Heart right ventricle (tissue), 16 donors: ENCODE results near the gene MRPL12. TPM values are rescaled to one million over a fixed set of nuclear protein-coding genes. Genes with fewer than 3 reads are reported as not detected.

Source experiments
- ATAC-seq, 8 donors: fragments of 200-7000 bp; cut with Tn5 transposase; one replicate each; pipeline ENCODE4 v1.9.1; 2020; ENCODE audit warnings: mild to moderate bottlenecking in 8 of 8, moderate library complexity in 8 of 8, moderate number of reproducible peaks in 1 of 8
- DNase-seq, 2 donors: peaks; one replicate each; pipeline ENCODE4 v3.0.0-alpha.2; 2020
- H3K27ac ChIP-seq, 10 donors: fragments of 200-600 bp; sonication (generic) in 2 of 10; one replicate each; pipeline versions ENCODE4 v1.5.0 to v1.8.0; 2020 to 2022; ENCODE audit warnings: mild to moderate bottlenecking in 3 of 10
- H3K27me3 ChIP-seq, 7 donors: fragments of 200-600 bp; one replicate each; pipeline ENCODE4 v1.8.0; 2021 to 2022; ENCODE audit warnings: mild to moderate bottlenecking in 2 of 7
- H3K36me3 ChIP-seq, 9 donors: fragments of 200-600 bp; sonication (generic) in 1 of 9; one replicate each; pipeline versions ENCODE4 v1.5.0 to v1.8.0; 2020 to 2022; ENCODE audit warnings: mild to moderate bottlenecking in 2 of 9
- H3K4me1 ChIP-seq, 9 donors: fragments of 200-600 bp; sonication (generic) in 1 of 9; one replicate each; pipeline versions ENCODE4 v1.5.0 to v1.8.0; 2020 to 2022; ENCODE audit warnings: mild to moderate bottlenecking in 4 of 9
- H3K4me3 ChIP-seq, 10 donors: fragments of 200-600 bp; sonication (generic) in 2 of 10; one replicate each; pipeline versions ENCODE4 v1.5.0 to v1.8.0; 2020 to 2022; ENCODE audit warnings: mild to moderate bottlenecking in 7 of 10, moderate library complexity in 2 of 10
- H3K9me3 ChIP-seq, 11 donors: fragments of 200-600 bp in 10 of 11; sonication (generic) in 2 of 11; one replicate each; pipeline versions ENCODE4 v1.5.0 to v1.8.0; 2013 to 2022; ENCODE audit warnings: mild to moderate bottlenecking in 2 of 11, control low read depth in 1 of 11, moderate library complexity in 1 of 11
- CTCF ChIP-seq, 9 donors: fragments of 200-600 bp; sonication (generic) in 2 of 9; IDR thresholded peaks; one replicate each; pipeline versions ENCODE4 v1.5.0 to v1.8.0; 2021 to 2022; ENCODE audit warnings: antibody characterized with exemption in 9 of 9, mild to moderate bottlenecking in 5 of 9, moderate library complexity in 1 of 9
- WGBS, 2 donors: extraction: QIAGEN DNeasy Blood & Tissue Kit; methylation state at CpG; one replicate each; pipeline ENCODE4 v1.1.7; 2013; ENCODE audit warnings: inconsistent platforms in 1 of 2; 5-methylcytosine and 5-hydroxymethylcytosine counted together
- intact Hi-C, 10 donors: fragments of 100-400 bp; cut with DNase I; formaldehyde crosslinking; loops; one replicate each; pipeline versions ENCODE4 v1.11.1 to v1.14.2; 2022
- polyA plus RNA-seq, 2 donors: library from polyadenylated mRNA; stranded (reverse); fragments of 200-250 nt; gene quantifications; one replicate each; pipeline ENCODE4 v1.2.3, GENCODE V29; 2013
- total RNA-seq, 10 donors: library from RNA; stranded (reverse); fragmentation: NEBNext Ultra II Directional in 3 of 10; extraction: Animal tissue kit (Norgen Biotek cat#: 25700) in 3 of 10; gene quantifications; one replicate each; pipeline versions ENCODE4 v1.2.1 to v1.2.4, GENCODE V29; 2021 to 2023
- donor health status: Arrhythmogenic right ventricular cardiomyopathy.
- donor health status: ischemic (EF 13 %, LVEDD 7.1; RV severe dilation, severe dysfunction).
- donor health status: healthy with polysubstance abuse.
- donor health status: DM: no; HTN: yes; CAD: no.
- donor health status: DM: no; HTN: no; CAD: no.
- donor health status: ischemic (EF 25% LVEDD 6.9; RV normal size, moderate dysfunction).
- donor health status: ischemic (EF 25% LVEDD 5.7; RV mildly dilated, moderate dysfunction).
- donor health status: healthy.
- donor health status: DM: yes; HTN: yes; CAD: no.
- donor health status: Ischemic cardiomyopathy.
- donor health status: ischemic (EF 35%, LVEDD 5.7; RV mildly dilated, moderate dysfunction).
- donor health status: nonischemic (EF 11% LVEDD 7.7; RV severe dilation, severe dysfunction).
- donor health status: DM: yes; HTN: yes; CAD: no.
- donor health status: PGD.
- donor health status: ischemic (EF 29% LVEDD 5.4; RV normal size, mild dysfunction).
- donor health status: nonischemic (EF 23%, LVEDD 6.1; RV moderate dilation, normal function).

MRPL12 gene
- total and polyA plus RNA-seq, 12 donors, result 105 to 533 (median 135) TPM

- intact Hi-C loops, result loop anchor here in 1 of 10 donors (1.0 kb wide), 1 partner anchor 16 kb away; the partner anchor contains the start of genes CCDC137 and OXLD1
- ATAC-seq (no peak), DNase-seq (no peak)
- Histone ChIP-seq H3K4me1 (peaks cover 15 to 57% (median 32%) of the 10 kb centered on the region in 9 donors), H3K36me3 (peaks cover 0 to 41% (median 15%) of the 10 kb centered on the region in 9 donors), H3K4me3 (peak overlapping the region; percentile 64 to 100 (median 95)), H3K27ac (peak overlapping the region in 9 of 10 donors; percentile 56 to 96 (median 91)), H3K9me3 (no peaks in the 10 kb centered on the region), H3K27me3 (no peaks in the 10 kb centered on the region)
- TF ChIP-seq CTCF (IDR thresholded peaks at IDR 0.05), result no peak
- 34 to 40% methylated on average over 19 of the region's 19 CpGs for WGBS, 2 donors
These were observed 20.5 kb upstream of the MRPL12 start for GRCh38 chr17:81682565-81683207.

GRCh38 chr17:81683208-81683583 lies 20.0 kb upstream of the MRPL12 start:
- ATAC-seq, result peak in 7 of 8 donors; percentile 2 to 29 (median 16)
- peaks cover 15 to 57% (median 32%) of the 10 kb centered on the region in 9 donors for H3K4me1 ChIP-seq
- intact Hi-C loops, result loop anchor here in 1 of 10 donors (1.0 kb wide), 1 partner anchor 17 kb away; the partner anchor contains the start of genes CCDC137 and OXLD1

GRCh38 chr17:81683584-81684441 lies 19.4 kb upstream of the MRPL12 start, which contains the start of the genes ARL16 and HGS:
Gene ARL16, minus strand, starts transcription at chr17:81683797. Its CDS starts 44 bp downstream, at chr17:81683753.
Gene HGS, plus strand, starts transcription at chr17:81684011. Its CDS starts 56 bp downstream, at chr17:81684067.
- Histone ChIP-seq H3K27ac (peak within 1 kb of the TSS in 9 of 10 donors; percentile 74 to 96 (median 91)), H3K9me3 (no peaks in the 10 kb centered on the region), H3K36me3 (peaks cover 0 to 52% (median 25%) of the 10 kb centered on the region in 9 donors), H3K4me1 (peaks cover 15 to 57% (median 32%) of the 10 kb centered on the region in 9 donors), H3K4me3 (peak within 1 kb of the TSS; percentile 71 to 100 (median 95)), H3K27me3 (no peaks in the 10 kb centered on the region)
- DNase-seq (peak; percentile 98), ATAC-seq (peak; percentile 95 to 99 (median 99))
- 0 to 1% methylated on average over 97 to 112 of the region's 112 CpGs for WGBS, 2 donors
- TF ChIP-seq CTCF (IDR thresholded peaks at IDR 0.05), result no peak
- intact Hi-C loops, result loop anchor here in 1 of 10 donors (1.0 kb wide), 1 partner anchor 18 kb away; the partner anchor contains the start of genes CCDC137 and OXLD1

More at GRCh38 chr17:81683208-81683583, 20.0 kb upstream of the MRPL12 start:
- Histone ChIP-seq H3K27me3 (no peaks in the 10 kb centered on the region), H3K27ac (peak overlapping the region in 9 of 10 donors; percentile 56 to 96 (median 91)), H3K9me3 (no peaks in the 10 kb centered on the region), H3K36me3 (peaks cover 0 to 46% (median 19%) of the 10 kb centered on the region in 9 donors), H3K4me3 (peak overlapping the region; percentile 64 to 100 (median 95))
- TF ChIP-seq CTCF (IDR thresholded peaks at IDR 0.05), result no peak
- DNase-seq, result no peak
- 0 to 1% methylated on average over 37 of the region's 37 CpGs for whole genome bisulfite sequencing, 2 donors

- ATAC-seq (peak in 1 of 8 donors; percentile 39), DNase-seq (no peak)
- Histone ChIP-seq H3K36me3 (peaks cover 0 to 59% (median 31%) of the 10 kb centered on the region in 9 donors), H3K9me3 (no peaks in the 10 kb centered on the region), H3K27ac (peak overlapping the region in 9 of 10 donors; percentile 74 to 96 (median 91)), H3K27me3 (no peaks in the 10 kb centered on the region), H3K4me3 (peak overlapping the region; percentile 71 to 100 (median 95)), H3K4me1 (peaks cover 15 to 55% (median 32%) of the 10 kb centered on the region in 9 donors)
- TF ChIP-seq CTCF (IDR thresholded peaks at IDR 0.05), result no peak
- 2 to 6% methylated on average over 16 of the region's 16 CpGs for WGBS, 2 donors
- intact Hi-C loops, result no loop called here
These were observed 18.7 kb upstream of the MRPL12 start for GRCh38 chr17:81684442-81684911.
